Transverse colon (tissue), 4 donors: ENCODE results near the gene MST1R.

Experiments
- CTCF ChIP-seq, 5 experiments: fragments of 200-600 bp in 3 of 5; fragments of 450-650 bp in 2 of 5; sonication (generic) in 3 of 5; IDR thresholded peaks; 1 replicate in 2 of 5; 2 replicates in 3 of 5; pipeline ENCODE4 v1.5.1; 2016 to 2017; ENCODE audit warnings: antibody characterized with exemption in 5 of 5, inconsistent platforms in 3 of 5, mild to moderate bottlenecking in 2 of 5, moderate library complexity in 1 of 5
- POLR2AphosphoS5 ChIP-seq, 3 donors: sonication (generic); formaldehyde crosslinking; IDR thresholded peaks; one replicate each; pipeline ENCODE4 v1.6.1; 2016; ENCODE audit warnings: antibody characterized with exemption in 3 of 3

- TF ChIP-seq CTCF (IDR thresholded peaks at IDR 0.05) (no peak), POLR2AphosphoS5 (IDR thresholded peaks at IDR 0.05) (no peak)
Measured at GRCh38 chr3:49845694-49846093, 58.0 kb downstream of the MST1R start.
